GM19468 (cell line): ENCODE results near the gene DSCAM.
"Not testable (repeated sequence)": the region's sequence is repeated elsewhere in the genome, so short reads cannot be mapped to it uniquely, and the experiment has no call there.

Experiments used
- ATAC-seq: cut with Tn5 transposase; IDR thresholded peaks from one replicate; pipeline ENCODE4 v1.9.1; 2021; ENCODE audit warnings: mild to moderate bottlenecking, moderate library complexity, moderate number of reproducible peaks; ENCODE audit not compliant: unreplicated experiment; ENCODE audit errors: extremely low read depth

The DSCAM gene

GRCh38 chr21:40349591-40349990 lies 497.4 kb downstream of the DSCAM start:
- no peak for ATAC-seq

- ATAC-seq = no peak
Measured at GRCh38 chr21:40345711-40346321, 501.1 kb downstream of the DSCAM start.

GRCh38 chr21:40340357-40340756 lies 506.6 kb downstream of the DSCAM start:
- no peak for ATAC-seq

GRCh38 chr21:40339050-40339449 lies 507.9 kb downstream of the DSCAM start:
- ATAC-seq = no peak

GRCh38 chr21:40337981-40338380 lies 509.0 kb downstream of the DSCAM start:
- no peak for ATAC-seq

GRCh38 chr21:40335704-40336103 lies 511.3 kb downstream of the DSCAM start:
- ATAC-seq = no peak

GRCh38 chr21:40334159-40334558 lies 512.8 kb downstream of the DSCAM start:
- ATAC-seq = no peak

GRCh38 chr21:40333731-40334130 lies 513.2 kb downstream of the DSCAM start:
- ATAC-seq = no peak

GRCh38 chr21:40331804-40332203 lies 515.2 kb downstream of the DSCAM start:
- ATAC-seq = no peak

- no peak for ATAC-seq
Measured at GRCh38 chr21:40331172-40331571, 515.8 kb downstream of the DSCAM start.

- ATAC-seq = no peak
Measured at GRCh38 chr21:40324389-40324788, 522.6 kb downstream of the DSCAM start.

- not testable (repeated sequence) for ATAC-seq
Measured at GRCh38 chr21:40320718-40321117, 526.2 kb downstream of the DSCAM start.

GRCh38 chr21:40318371-40318770 lies 528.6 kb downstream of the DSCAM start:
- no peak for ATAC-seq

GRCh38 chr21:40316104-40316503 lies 530.9 kb downstream of the DSCAM start:
- no peak for ATAC-seq

- ATAC-seq = no peak
Measured at GRCh38 chr21:40315626-40316025, 531.3 kb downstream of the DSCAM start.

GRCh38 chr21:40313260-40313659 lies 533.7 kb downstream of the DSCAM start:
- ATAC-seq = no peak

GRCh38 chr21:40300300-40300699 lies 546.7 kb downstream of the DSCAM start:
- no peak for ATAC-seq

GRCh38 chr21:40299451-40299850 lies 547.5 kb downstream of the DSCAM start:
- no peak for ATAC-seq

- ATAC-seq = no peak
Measured at GRCh38 chr21:40294345-40294744, 552.6 kb downstream of the DSCAM start.

GRCh38 chr21:40291560-40291959 lies 555.4 kb downstream of the DSCAM start:
- no peak for ATAC-seq

GRCh38 chr21:40284409-40284808 lies 562.5 kb downstream of the DSCAM start:
- no peak for ATAC-seq
